Thyroid gland (tissue), 4 donors: ENCODE data around the gene CCDC117. TPM values are rescaled to one million over a fixed set of nuclear protein-coding genes. Genes with fewer than 3 reads are reported as not detected.

Experiments used
- DNase-seq, 2 donors: peaks; one replicate each; pipeline ENCODE4 v3.0.0-alpha.2; 2019
- H3K27ac ChIP-seq, 3 donors: fragments of 200-600 bp; sonication (generic); 1 replicate in 2 of 3; 2 replicates in 1 of 3; pipeline ENCODE4 v1.5.1; 2016 to 2019; ENCODE audit warnings: mild to moderate bottlenecking in 1 of 3, moderate library complexity in 1 of 3
- H3K27me3 ChIP-seq: fragments of 200-600 bp; sonication (generic); one replicate; pipeline ENCODE4 v1.5.1; 2019
- H3K36me3 ChIP-seq, 2 donors: fragments of 200-600 bp; sonication (generic); one replicate each; pipeline ENCODE4 v1.5.1; 2016 to 2019
- H3K4me1 ChIP-seq, 2 donors: fragments of 200-600 bp; sonication (generic); one replicate each; pipeline ENCODE4 v1.5.1; 2017 to 2019
- H3K4me3 ChIP-seq, 3 donors: fragments of 200-600 bp; sonication (generic); replicated peaks in 1 of 3; 1 replicate in 2 of 3; 2 replicates in 1 of 3; pipeline ENCODE4 v1.5.1; 2016; ENCODE audit warnings: mild to moderate bottlenecking in 1 of 3
- H3K9me3 ChIP-seq: fragments of 200-600 bp; sonication (generic); one replicate; pipeline ENCODE4 v1.5.1; 2017
- CTCF ChIP-seq, 6 experiments: fragments of 200-600 bp in 3 of 6; fragments of 450-650 bp in 3 of 6; sonication (generic) in 3 of 6; IDR thresholded peaks; one replicate each; pipeline ENCODE4 v1.5.1; 2016 to 2019; ENCODE audit warnings: antibody characterized with exemption in 6 of 6, mild to moderate bottlenecking in 2 of 6, inconsistent platforms in 1 of 6, moderate library complexity in 1 of 6
- POLR2A ChIP-seq, 2 donors: fragments of 450-650 bp; IDR thresholded peaks; one replicate each; pipeline ENCODE4 v1.6.1; 2017; ENCODE audit warnings: antibody characterized with exemption in 2 of 2, mild to moderate bottlenecking in 2 of 2, moderate library complexity in 1 of 2
- WGBS, 2 donors: methylation state at CpG; one replicate each; pipeline ENCODE4 v1.1.5; 2017; 5-methylcytosine and 5-hydroxymethylcytosine counted together
- intact Hi-C: fragments of 100-400 bp; cut with DNase I; formaldehyde crosslinking; loops from one replicate; pipeline ENCODE4 v1.15.1; 2023
- small RNA-seq: library from RNA; depleted of rRNA; stranded (forward); fragments of <200 nt; gene quantifications from one replicate; pipeline ENCODE3, GENCODE V24; 2016
- total RNA-seq, 4 donors: library from RNA; depleted of rRNA; stranded (reverse); fragments of >200 nt; gene quantifications; one replicate each; pipeline ENCODE4 v1.2.3, GENCODE V29; 2016

Gene CCDC117
- total RNA-seq, 4 donors from 2014 or later = 21.2 to 40.2 (median 26.5) TPM

GRCh38 chr22:28831140-28832072, 58.9 kb downstream of the CCDC117 start:
- no peaks in the 10 kb centered on the region for H3K9me3 ChIP-seq
- no peak overlapping the region for H3K4me3 ChIP-seq
- 91 to 93% methylated on average over 6 to 7 of the region's 7 CpGs for WGBS, 2 donors
- TF ChIP-seq POLR2A (IDR thresholded peaks at IDR 0.05) (no peak), CTCF (IDR thresholded peaks at IDR 0.05) (no peak)
- no peaks in the 10 kb centered on the region for H3K27me3 ChIP-seq
- DNase-seq = no peak
- no peaks in the 10 kb centered on the region for H3K4me1 ChIP-seq
- intact Hi-C loops = loop anchor here (5.0 kb wide), 1 partner anchor 229 kb away; no protein-coding TSS in a partner anchor
- no peak overlapping the region for H3K27ac ChIP-seq
- no peaks in the 10 kb centered on the region for H3K36me3 ChIP-seq

- intact Hi-C loops = loop anchor here (5.0 kb wide), 1 partner anchor 230 kb away; no protein-coding TSS in a partner anchor
- TF ChIP-seq CTCF (IDR thresholded peaks at IDR 0.05) = no peak
- no peak for TF ChIP-seq POLR2A (IDR thresholded peaks at IDR 0.05)
- no peaks in the 10 kb centered on the region for H3K4me1 ChIP-seq
- no peaks in the 10 kb centered on the region for H3K27me3 ChIP-seq
- no peaks in the 10 kb centered on the region for H3K9me3 ChIP-seq
- no peak for DNase-seq
- H3K36me3 ChIP-seq = no peaks in the 10 kb centered on the region
- 96 to 100% methylated on average over 1 of the region's 1 CpG for WGBS, 2 donors
- no peak overlapping the region for H3K27ac ChIP-seq
- no peak overlapping the region for H3K4me3 ChIP-seq
Observed at GRCh38 chr22:28832731-28833130, 60.2 kb downstream of the CCDC117 start.

GRCh38 chr22:28833276-28833923, 60.9 kb downstream of the CCDC117 start:
- H3K36me3 ChIP-seq = no peaks in the 10 kb centered on the region
- H3K27ac ChIP-seq = no peak overlapping the region
- H3K27me3 ChIP-seq = no peaks in the 10 kb centered on the region
- intact Hi-C loops = loop anchor here (5.0 kb wide), 1 partner anchor 231 kb away; no protein-coding TSS in a partner anchor
- H3K4me3 ChIP-seq = no peak overlapping the region
- H3K9me3 ChIP-seq = no peaks in the 10 kb centered on the region
- no peak for DNase-seq
- WGBS, 2 donors = 94 to 95% methylated on average over 3 of the region's 3 CpGs
- H3K4me1 ChIP-seq = no peaks in the 10 kb centered on the region
- TF ChIP-seq POLR2A (IDR thresholded peaks at IDR 0.05) (no peak), CTCF (IDR thresholded peaks at IDR 0.05) (no peak)

GRCh38 chr22:28835630-28836189, 63.2 kb downstream of the CCDC117 start:
- no peaks in the 10 kb centered on the region for H3K27me3 ChIP-seq
- no peaks in the 10 kb centered on the region for H3K36me3 ChIP-seq
- no peak for DNase-seq
- H3K4me1 ChIP-seq = no peaks in the 10 kb centered on the region
- no peak overlapping the region for H3K27ac ChIP-seq
- no peaks in the 10 kb centered on the region for H3K9me3 ChIP-seq
- intact Hi-C loops = no loop called here
- H3K4me3 ChIP-seq = no peak overlapping the region
- no peak for TF ChIP-seq POLR2A (IDR thresholded peaks at IDR 0.05)
- WGBS, 2 donors = 95 to 96% methylated on average over 7 to 11 of the region's 11 CpGs

GRCh38 chr22:28837640-28838039, 65.1 kb downstream of the CCDC117 start:
- Histone ChIP-seq H3K36me3 (no peaks in the 10 kb centered on the region), H3K27ac (no peak overlapping the region), H3K4me3 (no peak overlapping the region), H3K4me1 (no peaks in the 10 kb centered on the region), H3K9me3 (no peaks in the 10 kb centered on the region), H3K27me3 (no peaks in the 10 kb centered on the region)
- 93 to 95% methylated on average over 6 of the region's 6 CpGs for WGBS, 2 donors
- TF ChIP-seq CTCF (IDR thresholded peaks at IDR 0.05) = no peak
- no peak for TF ChIP-seq POLR2A (IDR thresholded peaks at IDR 0.05)
- no peak for DNase-seq
- intact Hi-C loops = no loop called here

Small RNA genes within 50 kb of the gene (small RNA-seq; reads per million reads assigned to genes)
- gene Z93930.1 = not detected

Other genes with a start within 250 kb of the CCDC117 start
- 10 to 100 TPM; 49.8 to 99.7 (median 79.7) TPM for gene TTC28, start 92.9 kb upstream of the CCDC117 start, total RNA-seq
- 10 to 100 TPM in 2 of 4 donors, 1 to 10 TPM in 2; 7.1 to 16.0 (median 9.4) TPM for gene CHEK2, start 30.9 kb upstream of the CCDC117 start, total RNA-seq
- gene HSCB, start 30.7 kb upstream of the CCDC117 start, total RNA-seq = 10 to 100 TPM; 10.7 to 30.6 (median 25.6) TPM
- gene XBP1, start 27.9 kb downstream of the CCDC117 start, total RNA-seq = 100 to 1,000 TPM; 301 to 513 (median 421) TPM
- 10 to 100 TPM; 10.4 to 18.0 (median 14.2) TPM for gene ZNRF3, start 110.9 kb downstream of the CCDC117 start, total RNA-seq